ENCODE data around the gene FEM1A. TPM values are rescaled to one million over a fixed set of nuclear protein-coding genes. Genes with fewer than 3 reads are reported as not detected.

FEM1A gene
- total RNA-seq, 1 experiment from 2014 or later: 20.0 TPM

- Histone ChIP-seq H3K56ac (ENCODE audit: insufficient read length, low read depth, low read length) (no peak overlapping the region), H4K20me1 (ENCODE audit: control insufficient read depth, insufficient read depth, insufficient read length) (no peaks in the 10 kb centered on the region), H3K23ac (ENCODE audit: insufficient read length, low read depth, low read length) (no peak overlapping the region), H3K23me2 (ENCODE audit: insufficient read length, low read depth, low read length, poor library complexity, severe bottlenecking) (peaks cover 4% of the 10 kb centered on the region), H3K4ac (ENCODE audit: low read depth, low read length) (no peak overlapping the region), H3K14ac (ENCODE audit: insufficient read depth, low read length) (no peak overlapping the region), H3K9ac (ENCODE audit: extremely low read depth, insufficient read length, low read length) (no peak overlapping the region), H4K91ac (ENCODE audit: insufficient read length, low read depth, low read length) (no peak overlapping the region), H3K9me3 (ENCODE audit: control insufficient read depth, low read depth, low read length) (no peaks in the 10 kb centered on the region), H2BK5ac (ENCODE audit: insufficient read length, low read length) (no peak overlapping the region), H3K4me2 (ENCODE audit: insufficient read depth, insufficient read length, low read length) (no peak overlapping the region), H2AK5ac (ENCODE audit: insufficient read length, low read length) (no peak overlapping the region), H3K4me1 (ENCODE audit: insufficient read depth, low read length) (no peaks in the 10 kb centered on the region), H3K79me2 (ENCODE audit: insufficient read depth, low read length) (no peaks in the 10 kb centered on the region), H3K27ac (ENCODE audit: insufficient read length, low read depth, low read length) (no peak overlapping the region), H2BK12ac (ENCODE audit: insufficient read length, low read depth, low read length) (no peak overlapping the region), H2BK120ac (ENCODE audit: low read depth, low read length, poor library complexity, severe bottlenecking) (no peak overlapping the region), H2BK20ac (ENCODE audit: low read depth, low read length, poor library complexity, severe bottlenecking) (no peak overlapping the region), H2BK15ac (ENCODE audit: low read depth, low read length) (no peak overlapping the region), H4K8ac (replicated peaks; ENCODE audit: insufficient read length, low read depth, low read length) (no peak overlapping the region), H3T11ph (ENCODE audit: low read length) (no peak overlapping the region), H3K27me3 (ENCODE audit: insufficient read depth, low read length) (no peaks in the 10 kb centered on the region; the same call in 1 of the 2 replicates), H2AFZ (ENCODE audit: low read length) (no peak overlapping the region), H3K18ac (ENCODE audit: insufficient read length, low read depth, low read length) (no peak overlapping the region), H3K79me1 (ENCODE audit: insufficient read depth, low read depth, low read length, poor library complexity, severe bottlenecking) (no peaks in the 10 kb centered on the region), H4K5ac (ENCODE audit: insufficient read length, low read depth, low read length) (no peak overlapping the region)
- Mint-ChIP-seq H3K4me1 (peaks cover 3 to 8% of the 10 kb centered on the region in 2 experiments), H3K4me3 (no peak overlapping the region), H3K36me3 (ENCODE audit: insufficient read depth in 1 of 3, low read depth in 3 of 3) (no peaks in the 10 kb centered on the region), H3K27me3 (ENCODE audit: low read depth) (peaks cover 30% of the 10 kb centered on the region), H3K9me3 (no peaks in the 10 kb centered on the region), H3K27ac (no peak overlapping the region)
- no peak for TF ChIP-seq CTCF (conservative IDR thresholded peaks at IDR 0.05)
- DNase-seq: no peak
- WGBS (ENCODE audit: extremely low coverage, insufficient read length, low lambda C conversion rate): no CpG with 5 or more reads among the region's 7 CpGs
Observed at GRCh38 chr19:4755459-4755858, 36.1 kb upstream of the FEM1A start.
